IMR-90 (cell line): ENCODE results near the gene KLK6. TPM values are rescaled to one million over a fixed set of nuclear protein-coding genes. Genes with fewer than 3 reads are reported as not detected.

Experiments
- ATAC-seq: fragments of 200-7000 bp; cut with Tn5 transposase; 2 replicates; pipeline ENCODE4 v1.9.1; 2020; ENCODE audit warnings: low read depth, mild to moderate bottlenecking, moderate library complexity
- BruUV-seq: library from RNA; stranded (reverse); fragments of 400-500 nt; replicated peaks from 2 replicates; lab custom pipeline; 2021; lab: Mats Ljungman, UMichigan
- CTCF ChIA-PET: fragments of 300-600 bp; formaldehyde crosslinking; extraction: SDS; loops from one replicate; lab custom pipeline; 2021; ENCODE audit warnings: antibody characterized with exemption; lab: Yijun Ruan, JAX
- POLR2A ChIA-PET: fragments of 300-600 bp; sonication (Branson Sonifier 250); formaldehyde crosslinking; loops from one replicate; lab custom pipeline; 2022; ENCODE audit warnings: antibody characterized with exemption; ENCODE audit not compliant: unreplicated experiment; lab: Charles Lee
- DNase-seq: peaks from one replicate; pipeline ENCODE4 v3.0.0; 2013
- H2AFZ ChIP-seq: replicated peaks from 2 replicates; pipeline ENCODE3; 2013; ENCODE audit warnings: low read length, mild to moderate bottlenecking; ENCODE audit not compliant: poor library complexity
- H2AK5ac ChIP-seq: 2 replicates; pipeline ENCODE4 v1.6.1; 2013; ENCODE audit warnings: low read depth, low read length, inconsistent platforms
- H2AK9ac ChIP-seq: replicated peaks from 2 replicates; pipeline ENCODE3; 2013; ENCODE audit warnings: mild to moderate bottlenecking, low read depth, low read length, moderate library complexity; ENCODE audit not compliant: poor library complexity
- H2BK120ac ChIP-seq: 2 replicates; pipeline ENCODE4 v1.6.1; 2013; ENCODE audit warnings: low read depth, low read length, inconsistent platforms
- H2BK15ac ChIP-seq: 3 replicates; pipeline ENCODE4 v1.6.1; 2013; ENCODE audit warnings: low read depth, low read length, inconsistent platforms
- H2BK20ac ChIP-seq: 2 replicates; pipeline ENCODE4 v1.6.1; 2013; ENCODE audit warnings: low read depth, mild to moderate bottlenecking, inconsistent platforms, low read length, moderate library complexity
- H2BK5ac ChIP-seq: 2 replicates; pipeline ENCODE4 v1.6.1; 2013; ENCODE audit warnings: mild to moderate bottlenecking, low read depth, low read length, inconsistent platforms; ENCODE audit not compliant: poor library complexity, severe bottlenecking
- H3K14ac ChIP-seq: replicated peaks from 2 replicates; pipeline ENCODE4 v1.6.1; 2013; ENCODE audit warnings: low read depth, low read length, inconsistent platforms
- H3K18ac ChIP-seq: 2 replicates; pipeline ENCODE4 v1.6.1; 2013; ENCODE audit warnings: low read depth, low read length, control low read depth
- H3K23ac ChIP-seq: 2 replicates; pipeline ENCODE4 v1.6.1; 2013; ENCODE audit warnings: low read depth, low read length, inconsistent platforms
- H3K27ac ChIP-seq: 2 replicates; pipeline ENCODE4 v1.5.1; 2013; ENCODE audit warnings: mild to moderate bottlenecking, control low read depth, low read length; ENCODE audit not compliant: insufficient read depth
- H3K27me3 ChIP-seq: 2 replicates; pipeline ENCODE4 v1.6.1; 2013; ENCODE audit warnings: low read length; ENCODE audit not compliant: control insufficient read depth, insufficient read depth
- H3K36me3 ChIP-seq: 2 replicates; pipeline ENCODE4 v1.6.1; 2013; ENCODE audit warnings: low read length, mixed read lengths; ENCODE audit not compliant: control insufficient read depth, insufficient read depth
- H3K4ac ChIP-seq: 2 replicates; pipeline ENCODE4 v1.6.1; 2013; ENCODE audit warnings: low read depth, low read length, inconsistent platforms
- H3K4me1 ChIP-seq: 2 replicates; pipeline ENCODE4 v1.6.1; 2013; ENCODE audit warnings: low read length, mixed read lengths; ENCODE audit not compliant: control insufficient read depth, insufficient read depth
- H3K4me2 ChIP-seq: 2 replicates; pipeline ENCODE4 v1.6.1; 2013; ENCODE audit warnings: low read depth, mild to moderate bottlenecking, control low read depth, low read length, moderate library complexity
- H3K4me3 ChIP-seq: 2 replicates; pipeline ENCODE4 v1.5.1; 2013; ENCODE audit warnings: low read depth, mild to moderate bottlenecking, control low read depth, low read length, moderate library complexity; ENCODE audit not compliant: insufficient read depth
- H3K56ac ChIP-seq: 2 replicates; pipeline ENCODE4 v1.6.1; 2013; ENCODE audit warnings: low read length, inconsistent platforms; ENCODE audit not compliant: insufficient read depth; ENCODE audit errors: extremely low read depth
- H3K79me1 ChIP-seq, 2 experiments: 2 replicates each; pipeline ENCODE4 v1.6.1; 2013; ENCODE audit warnings: low read length in 2 of 2, inconsistent platforms in 1 of 2, low read depth in 1 of 2
- H3K9ac ChIP-seq: 2 replicates; pipeline ENCODE4 v1.6.1; 2013; ENCODE audit warnings: low read depth, low read length, control low read depth
- H3K9me1 ChIP-seq: 2 replicates; pipeline ENCODE4 v1.6.1; 2013; ENCODE audit warnings: low read length, inconsistent platforms; ENCODE audit not compliant: insufficient read depth
- H3K9me3 ChIP-seq: 2 replicates; pipeline ENCODE4 v1.6.1; 2013; ENCODE audit warnings: low read length; ENCODE audit not compliant: control insufficient read depth, insufficient read depth
- H4K20me1 ChIP-seq: 2 replicates; pipeline ENCODE4 v1.6.1; 2013; ENCODE audit warnings: low read length, inconsistent platforms; ENCODE audit not compliant: insufficient read depth
- H4K5ac ChIP-seq: 2 replicates; pipeline ENCODE4 v1.6.1; 2013; ENCODE audit warnings: mild to moderate bottlenecking, low read depth, low read length, control low read depth
- H4K8ac ChIP-seq, 2 experiments: 2 replicates each; pipeline ENCODE4 v1.6.1; 2013; ENCODE audit warnings: low read depth in 2 of 2, low read length in 2 of 2, control low read depth in 1 of 2, inconsistent platforms in 1 of 2
- H4K91ac ChIP-seq: 2 replicates; pipeline ENCODE4 v1.6.1; 2013; ENCODE audit warnings: low read depth, low read length, inconsistent platforms; ENCODE audit not compliant: insufficient read depth
- CHD1 ChIP-seq: IDR thresholded peaks from 2 replicates; pipeline ENCODE4 v1.6.1; 2012; ENCODE audit warnings: low read depth, low read length, improper control_type of control experiment
- CTCF ChIP-seq: conservative IDR thresholded peaks from 2 replicates; pipeline ENCODE4 v1.5.1; 2012; ENCODE audit warnings: mild to moderate bottlenecking, low read depth, low read length, improper control_type of control experiment
- FOS ChIP-seq: fragments of 150-350 bp; IDR thresholded peaks from 2 replicates; pipeline ENCODE4 v1.6.1; 2016; ENCODE audit warnings: low read depth, low read length
- MAZ ChIP-seq: IDR thresholded peaks from 2 replicates; pipeline ENCODE4 v1.6.1; 2012; ENCODE audit warnings: low read depth, mild to moderate bottlenecking, low read length, improper control_type of control experiment, moderate library complexity, borderline replicate concordance
- MXI1 ChIP-seq: IDR thresholded peaks from 2 replicates; pipeline ENCODE4 v1.6.1; 2012; ENCODE audit warnings: low read depth, mild to moderate bottlenecking, low read length, moderate library complexity, borderline replicate concordance
- NFE2L2 ChIP-seq: fragments of 150-350 bp; IDR thresholded peaks from 2 replicates; pipeline ENCODE4 v1.6.1; 2016; ENCODE audit warnings: low read depth, mild to moderate bottlenecking, low read length
- POLR2A ChIP-seq: IDR thresholded peaks from 2 replicates; pipeline ENCODE4 v1.6.1; 2012; ENCODE audit warnings: mild to moderate bottlenecking, low read depth, low read length
- RAD21 ChIP-seq: IDR thresholded peaks from 2 replicates; pipeline ENCODE4 v1.6.1; 2012; ENCODE audit warnings: low read length, improper control_type of control experiment
- SMC3 ChIP-seq: fragments of 150-350 bp; IDR thresholded peaks from 2 replicates; pipeline ENCODE4 v1.6.1; 2016; ENCODE audit warnings: low read depth, mild to moderate bottlenecking, antibody characterized with exemption, low read length, moderate library complexity
- WGBS, 2 experiments: methylation state at CpG; one replicate each; pipeline versions ENCODE4 v1.1.5 to v1.1.7; 2013; ENCODE audit warnings: missing lambda C conversion rate in 2 of 2; ENCODE audit not compliant: insufficient read length in 1 of 2; ENCODE audit errors: extremely low coverage in 2 of 2; 5-methylcytosine and 5-hydroxymethylcytosine counted together
- dilution Hi-C: fragments of 300-500 bp; cut with HindIII; formaldehyde crosslinking; loops from one replicate; pipeline ENCODE4 v1.14.3; 2018; ENCODE audit warnings: low sequenced_read_pairs; ENCODE audit not compliant: unreplicated experiment
- in situ Hi-C: fragments of 300-500 bp; cut with MboI; formaldehyde crosslinking; loops from 3 replicates; pipeline ENCODE4 v1.14.3; 2019; ENCODE audit warnings: low sequenced_read_pairs, inconsistent platforms, mixed read lengths
- intact Hi-C: fragments of 100-400 bp; cut with micrococcal nuclease; formaldehyde crosslinking; loops from 2 replicates; pipeline ENCODE4 v1.10.0; 2022
- polyA plus RNA-seq, 3 experiments: library from polyadenylated mRNA; depleted of rRNA; stranded (reverse); fragments of >200 nt; gene quantifications; 2 replicates each; pipeline ENCODE4 v1.2.3, GENCODE V29; 2012; ENCODE audit warnings: low replicate concordance in 1 of 3
- total RNA-seq: library from RNA; depleted of rRNA; stranded (reverse); fragments of >200 nt; gene quantifications from 2 replicates; pipeline ENCODE4 v1.2.3, GENCODE V29; 2012
- TF ChIP-seq, protein P1 (sequence below): fragments of 150-350 bp; IDR thresholded peaks from 2 replicates; pipeline ENCODE4 v1.6.1; 2017; ENCODE audit warnings: mild to moderate bottlenecking, antibody characterized with exemption, low read length, low read depth

The KLK6 gene
- total and polyA plus RNA-seq, 2 of the 4 experiments (the other 2 are of a cell fraction): not detected

DNA sequence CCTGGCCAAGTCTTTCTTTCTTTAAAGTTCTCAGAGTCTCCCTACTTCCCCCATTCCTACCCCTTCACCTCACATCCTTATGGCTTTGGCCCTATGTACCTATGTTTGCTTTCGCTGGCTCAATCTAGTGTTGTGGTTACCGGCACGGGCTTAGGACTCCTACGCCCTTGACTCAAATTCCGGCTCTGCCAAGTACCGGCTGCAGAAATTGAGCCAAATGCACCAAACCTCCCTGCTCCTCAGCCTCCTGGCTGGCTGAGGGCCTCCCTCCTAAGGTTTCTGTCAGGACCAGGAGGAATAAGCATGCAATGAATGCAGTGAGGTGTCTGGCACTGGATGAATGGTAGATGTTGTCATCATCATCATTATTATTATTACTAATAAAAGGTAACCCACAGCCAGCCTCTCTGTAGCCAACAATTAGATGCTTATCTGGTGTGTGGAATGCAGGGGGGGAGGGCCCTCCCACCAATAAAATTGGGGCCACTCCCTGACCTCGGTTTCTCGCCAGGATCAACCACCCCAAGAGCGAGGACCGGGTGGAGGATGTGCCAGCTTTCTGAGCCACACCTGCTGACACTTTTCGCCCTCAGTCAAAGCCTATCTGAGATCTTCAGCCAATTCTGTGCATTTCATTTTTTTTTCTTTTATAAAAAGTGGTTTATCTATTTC lies 37.2 kb downstream of the KLK6 start:
- Histone ChIP-seq H3K9ac (no peak overlapping the region), H3K9me3 (no peaks in the 10 kb centered on the region), H4K8ac (no peak overlapping the region), H3K4ac (no peak overlapping the region), H3K4me3 (no peak overlapping the region), H3K4me2 (no peak overlapping the region), H2BK15ac (no peak overlapping the region), H3K27ac (no peak overlapping the region), H3K79me1 (no peaks in the 10 kb centered on the region), H3K56ac (no peak overlapping the region), H2AK5ac (no peak overlapping the region), H4K5ac (no peak overlapping the region), H2BK5ac (no peak overlapping the region), H2BK120ac (no peak overlapping the region), H3K27me3 (no peaks in the 10 kb centered on the region), H3K14ac (no peak overlapping the region), H2AK9ac (no peak overlapping the region), H3K18ac (no peak overlapping the region), H2AFZ (no peak overlapping the region), H3K36me3 (no peaks in the 10 kb centered on the region), H4K20me1 (no peaks in the 10 kb centered on the region), H3K4me1 (no peaks in the 10 kb centered on the region), H3K9me1 (no peaks in the 10 kb centered on the region), H4K91ac (no peak overlapping the region), H2BK20ac (no peak overlapping the region), H3K23ac (no peak overlapping the region)
- WGBS, 2 experiments: no CpG with 5 or more reads among the region's 11 CpGs
- no TSS peak for BruUV-seq
- TF ChIP-seq CTCF: no peak
- TF ChIP-seq, protein P1, sequence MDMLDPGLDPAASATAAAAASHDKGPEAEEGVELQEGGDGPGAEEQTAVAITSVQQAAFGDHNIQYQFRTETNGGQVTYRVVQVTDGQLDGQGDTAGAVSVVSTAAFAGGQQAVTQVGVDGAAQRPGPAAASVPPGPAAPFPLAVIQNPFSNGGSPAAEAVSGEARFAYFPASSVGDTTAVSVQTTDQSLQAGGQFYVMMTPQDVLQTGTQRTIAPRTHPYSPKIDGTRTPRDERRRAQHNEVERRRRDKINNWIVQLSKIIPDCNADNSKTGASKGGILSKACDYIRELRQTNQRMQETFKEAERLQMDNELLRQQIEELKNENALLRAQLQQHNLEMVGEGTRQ: no peak
- TF ChIP-seq MAZ: no peak
- no peak for TF ChIP-seq FOS
- no peak for TF ChIP-seq MXI1
- TF ChIP-seq CHD1: no peak
- no peak for TF ChIP-seq RAD21
- TF ChIP-seq NFE2L2: no peak
- no peak for TF ChIP-seq POLR2A
- no peak for TF ChIP-seq SMC3
- intact Hi-C loops (loop anchor here (5.0 kb wide), 1 partner anchor 165 kb away; no protein-coding TSS in a partner anchor), in situ Hi-C loops (no loop called here), dilution Hi-C loops (no loop called here)
- ATAC-seq (no peak), DNase-seq (no peak)
- POLR2A ChIA-PET: no interaction called here
- CTCF ChIA-PET: no interaction called here
